T1000 (cell line): Measurements from ENCODE around the gene RAB32.
"Not testable (repeated sequence)": the region's sequence is repeated elsewhere in the genome, so short reads cannot be mapped to it uniquely, and the experiment has no call there.

Source experiments
- DNase-seq: peaks from one replicate; lab custom pipeline; 2025; ENCODE audit warnings: mixed read lengths; lab: John Stamatoyannopoulos, UW

RAB32 gene

DNA sequence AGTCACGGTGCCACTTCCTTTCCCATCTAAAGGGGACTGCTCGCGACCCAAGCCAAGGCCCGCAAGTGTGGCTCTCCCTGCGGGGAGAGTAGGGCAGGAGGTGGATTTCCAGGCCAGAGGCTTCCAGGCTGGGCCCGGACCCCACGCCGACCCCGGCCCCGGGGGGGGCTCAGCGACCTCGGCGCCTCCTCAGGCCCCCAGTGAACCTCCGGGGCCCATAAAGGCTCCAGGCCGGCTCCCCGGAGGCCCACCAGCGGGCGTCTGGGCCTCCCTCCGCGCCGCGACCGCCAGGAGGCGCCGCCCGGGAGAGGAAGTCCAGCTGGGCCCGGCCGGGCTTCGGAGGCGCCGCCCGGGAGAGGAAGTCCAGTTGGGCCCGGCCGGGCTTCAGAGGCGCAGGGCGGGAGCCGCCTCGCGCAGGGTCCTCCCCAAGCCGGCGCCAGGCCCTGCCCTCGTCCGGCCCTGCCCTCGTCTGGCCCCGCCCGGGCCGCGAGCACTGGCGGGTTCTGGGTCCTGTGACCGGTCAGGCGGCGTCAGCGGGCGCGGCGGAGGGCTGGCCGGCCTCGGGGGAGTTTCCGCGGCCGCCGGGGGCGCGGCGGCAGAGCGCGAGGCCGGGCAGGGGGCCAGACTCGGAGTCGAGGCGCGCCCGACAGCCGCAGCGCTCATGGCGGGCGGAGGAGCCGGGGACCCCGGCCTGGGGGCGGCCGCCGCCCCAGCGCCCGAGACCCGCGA lies at the start of gene RAB32:
TSS of gene RAB32 (plus strand) at position 623 of the 729 bp plus-strand sequence. CDS start at position 662, 39 bp downstream.
- DNase-seq = peak; percentile 86

DNA sequence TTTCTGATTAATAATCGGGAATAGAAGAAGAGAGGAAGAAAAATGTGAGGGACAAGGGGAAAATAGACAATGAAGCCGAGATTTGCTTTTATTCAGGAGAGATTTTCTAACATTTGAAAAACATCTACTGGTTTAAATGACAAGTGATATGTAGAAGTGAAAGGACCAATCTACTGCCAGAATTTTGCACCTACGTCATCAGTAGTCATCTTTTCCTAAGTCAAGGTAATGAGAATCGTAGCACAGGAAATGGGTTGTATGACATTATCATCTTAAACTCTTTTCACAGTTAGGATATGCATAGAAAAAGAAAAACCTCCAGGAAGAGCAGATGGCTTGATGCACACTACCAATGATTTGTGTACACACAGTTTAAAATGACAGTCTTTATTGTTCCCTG lies 45.3 kb upstream of the RAB32 start:
- no peak for DNase-seq

DNA sequence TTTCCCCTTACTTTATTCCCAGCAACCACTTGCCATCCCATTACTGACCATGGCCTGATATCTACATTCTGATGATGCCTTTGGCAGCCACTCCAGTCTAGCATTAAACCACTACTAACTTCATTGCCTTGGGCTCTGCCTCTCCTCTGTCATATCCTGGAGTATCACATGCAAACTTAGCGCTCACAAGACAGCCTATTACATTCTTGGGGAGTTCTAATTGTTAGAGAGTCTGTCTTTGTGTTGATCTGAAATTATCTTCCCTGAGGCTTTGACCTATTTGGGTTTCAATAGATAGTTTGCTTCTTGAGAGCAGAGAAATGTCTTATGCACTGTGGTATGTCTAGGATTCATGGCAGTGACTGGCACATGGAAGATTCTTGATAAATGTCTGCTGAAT lies 40.5 kb upstream of the RAB32 start:
- DNase-seq = no peak

DNA sequence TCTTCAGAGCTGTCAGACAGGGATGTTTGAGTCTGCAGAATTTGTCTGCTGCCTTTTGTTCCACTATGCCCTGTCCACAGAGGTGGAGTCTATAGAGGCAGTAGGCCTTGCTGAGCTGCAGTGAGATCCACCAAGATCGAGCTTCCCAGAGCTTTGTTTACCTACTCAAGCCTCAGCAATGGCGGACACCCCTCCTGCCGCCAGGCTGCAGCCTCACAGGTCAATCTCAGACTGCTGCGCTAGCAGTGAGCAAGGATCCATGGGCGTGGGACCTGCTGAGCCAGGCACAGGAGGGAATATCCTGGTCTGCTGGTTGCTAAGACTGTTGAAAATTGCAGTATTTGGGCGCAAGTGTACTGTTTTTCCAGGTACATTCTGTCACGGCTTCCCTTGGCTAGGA lies 28.4 kb upstream of the RAB32 start:
- DNase-seq = no peak

DNA sequence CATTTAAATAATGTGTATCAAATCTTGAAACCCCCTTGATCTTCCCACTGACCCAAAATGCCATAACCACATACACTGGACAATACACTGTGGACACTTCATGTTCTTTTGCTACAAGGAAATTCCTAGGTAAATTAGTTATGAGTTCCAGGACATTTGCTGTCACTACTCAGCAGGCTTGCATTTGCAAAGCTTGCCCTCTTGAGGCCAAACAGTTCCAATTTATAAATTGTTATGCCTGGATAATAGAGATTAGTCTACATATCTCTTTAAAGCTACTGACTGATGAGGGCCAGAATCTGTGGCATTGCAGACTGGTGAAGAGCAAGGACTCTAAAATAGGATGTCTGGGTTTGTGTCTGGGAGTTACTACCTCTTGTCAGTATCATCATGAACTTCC lies 17.4 kb upstream of the RAB32 start:
- DNase-seq = no peak

DNA sequence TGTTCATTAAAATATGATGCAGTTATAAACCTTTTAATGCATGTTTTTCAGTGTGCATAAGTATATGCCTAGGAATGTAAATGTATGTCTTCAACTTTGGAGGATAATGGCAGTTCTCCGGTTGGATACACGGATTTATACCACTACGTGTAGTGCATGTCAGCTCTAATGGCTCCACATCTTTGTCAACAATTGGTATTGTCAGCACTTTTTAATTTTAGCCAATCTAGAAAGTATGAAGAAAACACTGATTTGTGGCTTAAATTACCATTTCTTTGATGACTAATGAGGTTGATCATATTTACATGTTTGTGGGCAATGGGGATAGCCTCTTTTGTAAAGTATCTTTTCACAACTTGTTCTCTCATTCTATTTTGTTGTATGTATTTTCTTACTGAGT lies 10.9 kb upstream of the RAB32 start:
- no peak for DNase-seq

DNA sequence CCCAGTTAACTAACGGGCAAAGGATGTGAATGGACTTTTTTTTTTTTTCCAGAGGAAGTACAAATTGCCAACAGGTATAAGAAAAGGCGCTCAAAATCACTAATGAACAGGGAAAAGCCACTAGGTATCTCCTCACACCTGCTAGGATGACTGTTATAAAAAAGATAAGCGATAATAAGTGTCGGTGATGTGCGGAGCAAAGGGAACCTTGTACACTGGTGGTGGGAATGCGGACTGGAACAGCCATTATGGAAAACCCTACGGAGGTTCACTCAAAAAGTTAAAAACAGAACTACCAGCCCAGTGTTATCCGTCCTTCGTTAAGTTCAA lies 787 bp upstream of the RAB32 start:
- DNase-seq = no peak

DNA sequence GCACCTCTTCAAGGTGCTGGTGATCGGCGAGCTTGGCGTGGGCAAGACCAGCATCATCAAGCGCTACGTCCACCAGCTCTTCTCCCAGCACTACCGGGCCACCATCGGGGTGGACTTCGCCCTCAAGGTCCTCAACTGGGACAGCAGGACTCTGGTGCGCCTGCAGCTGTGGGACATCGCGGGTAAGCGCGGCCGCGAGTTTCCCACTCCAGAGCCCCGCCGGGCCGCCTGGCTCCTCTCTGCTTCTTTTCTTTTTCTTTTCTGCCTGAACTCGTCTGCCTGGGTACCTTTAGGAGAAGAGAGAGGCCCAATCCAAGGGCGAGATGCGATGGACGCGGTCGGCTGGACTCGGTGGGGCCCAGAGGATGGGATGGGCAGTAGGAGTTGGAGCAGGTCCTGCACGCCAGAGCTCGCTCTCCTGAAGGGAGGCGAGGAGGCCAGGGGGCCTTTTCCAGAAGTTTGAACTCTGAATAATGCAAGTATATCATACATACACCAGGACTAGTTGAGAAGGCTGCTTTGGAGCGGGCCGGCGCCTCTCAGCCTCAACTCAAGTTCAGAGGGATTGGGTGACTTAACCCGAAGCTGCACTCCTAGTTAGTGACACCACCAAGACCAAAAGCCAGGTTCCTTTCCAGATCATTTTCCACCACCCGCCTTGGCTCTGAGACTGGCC lies 445 bp downstream of the RAB32 start:
- DNase-seq = peak; percentile 35

DNA sequence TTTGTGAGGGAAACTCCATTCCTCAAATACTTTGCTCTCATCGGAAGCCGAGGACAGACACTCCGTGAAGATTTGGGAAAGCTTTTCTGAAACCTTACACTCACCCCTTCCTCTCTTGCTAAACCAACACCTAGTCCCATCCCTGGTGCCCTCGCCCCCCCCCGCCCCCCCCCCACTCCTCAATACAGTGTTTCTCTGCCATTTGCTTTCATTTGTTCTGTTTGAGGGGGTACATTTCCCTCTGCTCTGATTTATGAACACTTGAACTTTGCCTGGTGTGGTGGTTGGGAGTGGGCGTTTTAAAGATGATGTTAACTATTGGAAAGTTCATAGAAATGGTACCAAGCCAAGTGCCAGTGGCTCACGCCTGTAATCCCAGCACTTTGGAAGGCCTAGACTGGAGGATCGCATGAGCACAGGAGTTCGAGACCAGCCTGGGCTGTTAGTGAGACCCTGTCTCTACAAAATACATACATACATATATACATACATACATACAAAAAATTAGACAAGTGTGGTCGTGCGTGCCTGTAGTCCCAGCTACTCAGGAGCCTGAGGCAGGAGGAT lies 1.1 kb downstream of the RAB32 start:
- no peak for DNase-seq

DNA sequence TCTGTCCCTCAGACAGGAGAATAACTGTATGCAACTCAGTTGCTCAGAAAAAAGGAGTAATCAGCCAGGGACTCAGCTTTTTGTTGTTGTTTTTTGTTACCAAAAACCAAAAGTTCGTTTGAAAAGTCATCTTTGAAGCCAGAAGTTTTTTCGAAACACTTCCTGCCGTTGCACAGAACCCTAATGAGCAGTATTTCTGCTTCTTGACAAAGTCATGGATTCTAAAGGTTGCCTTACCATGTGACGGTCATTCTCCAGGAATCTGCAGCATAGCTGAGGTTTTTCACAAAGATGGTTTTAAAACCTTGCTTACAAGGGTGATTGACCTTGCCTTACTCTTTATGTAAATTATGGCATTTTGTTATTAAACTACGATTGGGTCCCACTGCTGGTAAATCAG lies 1.9 kb downstream of the RAB32 start:
- DNase-seq = no peak

DNA sequence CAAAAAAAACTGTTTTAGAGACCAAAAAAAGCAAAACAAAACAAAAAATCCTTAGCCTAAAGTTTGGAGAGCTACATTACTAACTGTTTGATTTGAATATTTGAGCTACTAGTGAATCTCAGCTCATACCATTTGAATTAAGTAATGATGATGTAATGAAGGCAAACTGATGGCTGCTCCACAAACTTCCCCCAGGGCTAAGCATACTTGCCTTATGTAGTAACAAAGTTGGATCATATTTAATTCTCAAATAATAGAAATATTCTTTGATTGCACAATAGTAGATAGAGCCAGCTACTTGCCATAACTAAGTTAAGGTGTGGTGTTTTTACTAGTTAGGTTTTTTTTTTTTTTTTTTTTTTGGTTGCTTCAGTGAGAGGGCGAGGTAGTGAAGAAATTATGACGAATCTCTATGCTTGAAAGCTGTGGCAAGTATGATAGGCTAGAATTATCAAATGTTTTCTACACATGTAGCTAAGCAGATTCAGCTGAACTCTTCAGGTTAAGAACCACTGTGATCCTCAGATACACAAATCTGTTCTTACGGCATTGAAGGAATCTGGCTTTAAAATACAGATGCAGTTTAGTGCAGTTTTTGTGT lies 2.9 kb downstream of the RAB32 start:
- no peak for DNase-seq

DNA sequence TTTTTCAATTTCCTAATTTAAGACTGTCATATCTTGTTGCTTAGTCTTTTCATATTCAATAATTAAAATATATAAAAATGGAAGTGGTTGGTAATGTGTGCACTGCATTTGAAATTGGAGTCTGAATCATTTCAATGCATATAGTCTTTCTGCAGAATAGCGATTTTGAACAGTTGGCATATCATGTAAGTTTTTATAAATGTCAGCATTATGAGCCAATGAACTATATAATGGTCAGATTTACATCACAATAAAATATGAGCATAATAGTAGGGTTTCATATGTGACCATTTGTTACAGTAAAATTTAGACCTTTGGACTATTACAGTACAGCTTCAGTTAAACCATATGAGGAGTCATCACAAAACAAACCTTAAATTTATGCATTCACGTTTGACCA lies 4.3 kb downstream of the RAB32 start:
- no peak for DNase-seq

DNA sequence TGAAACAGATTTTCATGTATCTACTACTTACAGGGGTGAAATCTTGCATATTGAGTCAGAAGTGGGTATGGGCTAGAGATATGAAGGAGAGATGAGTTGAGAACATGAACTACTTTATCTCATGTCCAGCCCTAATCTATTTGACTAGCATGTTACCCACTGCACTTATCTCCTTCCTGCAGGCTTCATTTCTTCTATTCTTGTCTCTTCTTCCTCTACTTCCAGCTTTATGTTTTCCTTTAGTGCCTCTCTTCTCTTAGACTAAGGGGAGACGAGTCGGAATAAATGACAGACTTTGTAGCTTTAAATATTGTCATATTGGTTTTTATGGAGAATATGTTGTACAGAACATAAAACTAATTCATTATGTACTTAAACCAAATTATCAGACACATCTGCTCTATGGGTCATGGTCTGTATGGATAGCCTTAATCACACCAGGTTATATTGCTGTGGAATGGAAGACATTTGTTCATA lies 5.3 kb downstream of the RAB32 start:
- no peak for DNase-seq

DNA sequence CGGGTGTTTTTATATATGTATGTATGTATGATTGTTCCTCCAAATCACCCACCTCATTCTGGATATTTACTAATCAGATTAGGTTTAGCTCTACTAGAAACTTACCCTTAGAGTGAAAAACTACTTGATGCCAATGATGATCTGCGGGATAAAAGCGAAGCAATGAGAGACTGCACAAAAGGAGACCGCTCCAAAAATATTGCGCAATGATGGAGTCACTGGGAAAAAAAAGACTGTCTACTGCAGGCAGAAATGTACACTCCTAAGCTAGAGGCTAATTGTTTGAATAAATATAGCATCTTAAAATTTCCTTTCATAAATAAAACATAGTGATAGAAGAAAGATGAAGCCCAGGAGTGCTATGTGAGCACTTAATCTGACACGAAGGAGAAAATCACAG lies 7.3 kb downstream of the RAB32 start:
- DNase-seq = no peak

DNA sequence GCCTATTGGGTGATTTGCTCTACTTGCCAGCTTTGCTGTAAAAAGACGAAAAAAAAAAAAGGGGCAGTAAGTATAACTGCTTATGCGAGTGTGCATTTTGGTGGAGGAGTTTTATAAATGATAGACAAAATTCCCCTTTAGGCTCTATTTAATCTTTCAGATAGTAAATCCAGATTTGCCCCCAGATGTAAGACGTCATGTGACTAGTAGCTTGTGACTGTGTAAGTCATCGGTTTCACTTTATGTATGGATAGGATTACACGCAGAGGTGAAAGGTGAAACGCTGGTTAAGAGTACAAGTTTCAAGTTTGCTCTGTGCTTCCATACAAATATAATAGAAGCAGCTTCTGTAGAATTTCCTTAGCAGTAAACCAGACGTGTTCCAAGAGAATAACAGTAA lies 7.9 kb downstream of the RAB32 start:
- no peak for DNase-seq

DNA sequence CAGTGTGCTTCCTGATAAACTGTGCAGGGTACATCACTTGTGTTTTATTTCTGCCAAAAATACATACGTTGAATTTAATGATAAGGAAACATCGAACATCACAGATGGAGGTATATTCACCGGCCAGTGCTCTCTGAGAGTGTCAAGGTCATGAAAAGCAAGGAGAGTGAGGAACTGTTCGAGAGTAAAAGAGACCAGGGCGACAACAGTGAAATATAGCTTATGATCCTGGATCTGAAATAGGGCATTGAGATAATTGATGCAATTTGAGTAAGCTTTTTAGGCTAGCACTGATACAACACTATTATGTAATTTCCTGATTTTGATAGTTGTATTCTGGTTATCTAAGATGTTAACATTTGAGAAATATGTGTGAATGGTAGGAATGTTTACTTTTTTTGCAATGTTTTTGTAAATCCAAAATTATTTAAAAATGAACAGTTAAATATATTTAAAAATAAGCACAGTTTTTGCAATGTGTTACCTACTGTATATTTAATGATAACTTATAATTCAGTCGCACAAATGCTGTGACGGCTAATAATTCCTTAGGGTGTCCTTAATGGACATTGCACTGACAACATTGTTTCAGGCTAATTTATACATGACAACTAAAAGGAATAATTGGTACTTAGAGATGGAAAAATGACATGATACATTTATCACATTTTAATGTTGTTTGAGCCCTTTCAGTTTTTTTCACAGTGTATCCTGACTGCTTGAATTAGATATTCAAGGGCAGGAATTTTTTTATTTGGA lies 9.9 kb downstream of the RAB32 start:
- DNase-seq = no peak

DNA sequence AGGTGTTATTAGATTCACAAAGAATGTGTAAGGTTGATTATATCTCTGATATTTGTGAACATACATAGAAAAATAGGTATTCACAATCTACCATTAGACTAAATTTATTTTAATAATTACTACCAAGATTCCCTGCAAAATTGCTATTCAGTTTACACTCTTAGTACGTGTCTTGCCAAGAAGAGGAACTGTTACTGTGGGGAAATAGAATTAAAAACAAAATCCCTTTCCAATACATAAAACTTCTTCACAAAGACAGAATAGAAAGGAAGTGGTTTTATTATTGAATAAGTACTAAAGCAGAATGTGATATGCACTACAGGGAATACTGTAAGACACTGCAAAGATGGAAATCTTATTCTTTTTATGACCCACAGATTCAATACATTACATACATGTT lies 17.0 kb downstream of the RAB32 start:
- no peak for DNase-seq

DNA sequence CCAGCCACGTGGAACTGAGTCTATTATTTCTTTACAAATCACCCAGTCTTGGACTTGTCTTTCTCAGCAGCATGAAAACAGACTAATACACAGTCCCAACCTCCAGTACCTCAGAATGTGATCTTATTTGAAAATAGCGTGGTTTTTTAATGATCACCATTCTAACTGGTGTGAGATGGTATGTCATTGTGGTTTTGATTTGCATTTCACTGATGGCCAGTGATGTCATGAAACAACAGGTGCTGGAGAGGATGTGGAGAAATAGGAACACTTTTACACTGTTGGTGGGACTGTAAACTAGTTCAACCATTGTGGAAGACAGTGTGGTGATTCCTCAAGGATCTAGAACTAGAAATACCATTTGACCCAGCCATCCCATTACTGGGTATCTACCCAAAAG lies 23.0 kb downstream of the RAB32 start:
- not testable (repeated sequence) for DNase-seq

DNA sequence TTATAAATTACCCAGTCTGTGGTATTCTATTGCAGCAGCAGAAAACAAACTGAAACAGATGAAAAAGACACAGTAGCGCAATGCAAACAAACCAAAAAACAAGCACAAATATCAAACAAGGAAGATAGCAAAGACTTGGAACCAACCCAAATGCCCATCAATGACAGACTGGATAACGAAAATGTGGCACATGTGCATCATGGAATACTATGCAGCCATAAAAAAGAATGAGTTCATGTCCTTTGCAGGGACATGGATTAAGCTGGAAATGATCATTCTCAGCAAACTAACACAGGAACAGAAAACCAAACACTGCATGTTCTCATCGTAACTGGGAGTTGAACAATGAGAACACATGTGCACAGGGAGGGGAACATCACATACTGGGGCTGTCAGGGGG lies 25.0 kb downstream of the RAB32 start:
- not testable (repeated sequence) for DNase-seq

DNA sequence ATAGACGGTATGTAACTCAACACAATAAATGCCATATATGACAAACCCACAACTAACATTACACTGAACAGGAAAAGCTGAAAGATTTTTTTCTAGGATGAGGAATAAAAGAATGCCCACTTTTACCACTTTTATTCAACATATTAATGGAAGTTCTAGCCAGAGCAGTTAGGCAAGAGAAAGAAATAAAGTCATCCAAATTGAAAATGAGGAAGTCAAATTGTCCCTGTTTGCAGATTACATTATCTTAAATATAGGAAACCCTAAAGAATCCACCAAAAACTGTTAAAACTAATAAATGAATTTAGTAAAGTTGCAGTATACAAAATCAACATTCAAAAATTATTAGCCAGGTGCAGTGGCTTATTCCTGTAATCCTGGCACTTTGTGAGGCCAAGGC lies 30.6 kb downstream of the RAB32 start:
- no peak for DNase-seq

DNA sequence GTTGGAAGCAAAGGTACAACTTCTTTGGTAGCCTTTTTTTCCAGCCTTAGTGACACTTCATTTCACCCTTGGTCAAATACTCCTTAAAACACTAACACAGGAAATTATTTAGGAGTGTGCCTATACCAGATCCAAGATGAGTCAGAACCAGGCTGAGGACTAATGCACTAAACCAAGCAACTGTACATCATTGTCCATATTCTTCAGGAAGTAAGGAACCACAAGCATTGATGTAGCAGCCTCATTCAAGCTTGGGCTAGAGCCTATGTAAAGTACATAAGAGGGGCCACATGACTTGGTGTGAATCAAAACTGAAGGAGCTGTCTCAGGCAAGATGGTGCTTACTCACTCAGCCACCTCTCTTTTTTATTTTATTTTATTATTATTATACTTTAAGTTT lies 34.4 kb downstream of the RAB32 start:
- no peak for DNase-seq

DNA sequence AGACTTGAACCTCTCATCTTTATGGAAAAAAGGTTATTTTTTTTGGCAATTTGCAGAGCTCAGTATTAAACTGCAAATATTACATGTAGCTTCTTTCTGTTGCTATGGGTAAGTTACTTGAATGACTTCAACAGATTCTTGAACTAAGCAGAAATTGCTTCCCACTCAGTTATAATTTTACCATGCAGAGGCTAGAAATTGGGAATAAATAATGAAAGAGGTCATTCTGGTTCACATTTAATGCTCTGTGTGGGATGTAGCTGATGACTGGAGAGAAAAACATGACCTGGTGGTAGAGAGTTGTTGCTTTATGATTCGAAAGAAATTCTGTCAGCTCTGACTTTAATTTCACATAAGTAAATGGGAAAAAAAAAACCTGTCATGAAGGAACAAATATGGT lies 38.3 kb downstream of the RAB32 start:
- no peak for DNase-seq
